ENCODE measurements around the gene C1orf53.

GRCh38 chr1:197896301-197896700 lies 6.1 kb upstream of the C1orf53 start:
- TF ChIP-seq, protein P1, sequence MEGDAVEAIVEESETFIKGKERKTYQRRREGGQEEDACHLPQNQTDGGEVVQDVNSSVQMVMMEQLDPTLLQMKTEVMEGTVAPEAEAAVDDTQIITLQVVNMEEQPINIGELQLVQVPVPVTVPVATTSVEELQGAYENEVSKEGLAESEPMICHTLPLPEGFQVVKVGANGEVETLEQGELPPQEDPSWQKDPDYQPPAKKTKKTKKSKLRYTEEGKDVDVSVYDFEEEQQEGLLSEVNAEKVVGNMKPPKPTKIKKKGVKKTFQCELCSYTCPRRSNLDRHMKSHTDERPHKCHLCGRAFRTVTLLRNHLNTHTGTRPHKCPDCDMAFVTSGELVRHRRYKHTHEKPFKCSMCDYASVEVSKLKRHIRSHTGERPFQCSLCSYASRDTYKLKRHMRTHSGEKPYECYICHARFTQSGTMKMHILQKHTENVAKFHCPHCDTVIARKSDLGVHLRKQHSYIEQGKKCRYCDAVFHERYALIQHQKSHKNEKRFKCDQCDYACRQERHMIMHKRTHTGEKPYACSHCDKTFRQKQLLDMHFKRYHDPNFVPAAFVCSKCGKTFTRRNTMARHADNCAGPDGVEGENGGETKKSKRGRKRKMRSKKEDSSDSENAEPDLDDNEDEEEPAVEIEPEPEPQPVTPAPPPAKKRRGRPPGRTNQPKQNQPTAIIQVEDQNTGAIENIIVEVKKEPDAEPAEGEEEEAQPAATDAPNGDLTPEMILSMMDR (IDR thresholded peaks at IDR 0.05), result no peak
- TF ChIP-seq EP300 (IDR thresholded peaks at IDR 0.05) (no peak), POLR2A (IDR thresholded peaks at IDR 0.05) (no peak)

Data from upper lobe of left lung (tissue), 4 donors.